HG02970 (cell line): ENCODE data around the gene QPRT.
"Not testable (repeated sequence)": the region's sequence is repeated elsewhere in the genome, so short reads cannot be mapped to it uniquely, and the experiment has no call there.

Source experiments
- ATAC-seq: cut with Tn5 transposase; IDR thresholded peaks from one replicate; pipeline ENCODE4 v1.9.1; 2021; ENCODE audit warnings: mild to moderate bottlenecking, moderate library complexity, moderate number of reproducible peaks; ENCODE audit not compliant: unreplicated experiment, low FRiP score

The QPRT gene

GRCh38 chr16:29710227-29711219 lies 31.5 kb downstream of the QPRT start:
- no peak for ATAC-seq

DNA sequence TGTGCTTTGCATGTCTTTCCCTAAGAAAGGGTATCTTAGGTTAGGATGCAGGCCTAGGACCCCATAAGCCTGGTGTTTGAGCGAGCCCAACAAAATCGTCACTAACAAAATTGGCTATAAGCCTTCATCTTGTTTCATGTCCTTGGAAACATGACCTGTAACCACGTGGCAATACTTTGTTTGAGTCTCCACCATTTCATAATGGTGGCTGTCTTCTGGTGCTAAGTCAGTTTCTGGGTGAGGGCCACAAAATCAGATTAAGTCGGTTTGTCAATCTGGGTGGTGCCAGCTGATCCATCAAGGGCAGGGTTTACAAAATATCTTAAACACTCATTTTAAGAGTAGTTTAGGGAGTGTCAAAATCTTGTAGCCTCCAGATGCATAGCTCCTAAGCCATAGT lies 33.8 kb downstream of the QPRT start:
- ATAC-seq: no peak

DNA sequence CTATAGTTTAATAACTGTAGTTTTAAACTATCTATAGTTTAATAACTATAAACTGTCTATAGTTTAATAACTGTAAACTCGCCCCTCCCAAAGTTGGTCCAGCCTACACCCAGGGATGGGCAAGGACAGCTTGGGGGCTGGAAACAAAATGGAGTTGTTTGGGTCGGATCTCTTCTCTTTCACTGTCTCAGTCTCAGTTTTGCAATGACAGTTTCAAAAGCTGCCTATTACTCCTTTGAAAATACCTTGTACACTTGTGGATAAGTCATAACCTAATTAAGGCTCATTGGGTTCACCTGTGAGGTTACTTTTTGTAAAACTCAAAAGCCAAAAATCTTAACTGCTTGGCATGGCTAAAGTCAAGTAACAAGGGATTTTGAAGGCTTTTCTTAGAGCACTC lies 35.4 kb downstream of the QPRT start:
- no peak for ATAC-seq

DNA sequence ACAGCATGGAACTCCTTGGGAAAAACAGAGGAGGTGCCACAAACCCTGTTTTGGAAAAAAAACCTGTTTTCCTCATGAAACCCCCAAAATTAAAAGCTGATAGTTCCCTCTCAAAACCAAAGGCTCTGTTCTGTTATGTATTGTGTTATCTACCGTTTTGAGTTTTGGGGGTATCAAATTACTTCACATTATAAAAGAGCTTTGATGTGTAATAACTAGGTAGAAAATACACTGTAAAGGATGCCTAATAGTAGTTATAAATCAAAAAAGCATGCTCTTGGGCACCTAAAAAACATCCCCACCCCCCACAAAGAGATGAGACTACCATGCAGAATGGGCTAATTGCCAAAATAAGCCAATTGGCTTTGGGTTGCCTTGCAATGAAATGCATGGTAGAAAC lies 36.0 kb downstream of the QPRT start:
- ATAC-seq: no peak

- ATAC-seq: no peak
Observed at GRCh38 chr16:29717113-29717512, 38.1 kb downstream of the QPRT start.

DNA sequence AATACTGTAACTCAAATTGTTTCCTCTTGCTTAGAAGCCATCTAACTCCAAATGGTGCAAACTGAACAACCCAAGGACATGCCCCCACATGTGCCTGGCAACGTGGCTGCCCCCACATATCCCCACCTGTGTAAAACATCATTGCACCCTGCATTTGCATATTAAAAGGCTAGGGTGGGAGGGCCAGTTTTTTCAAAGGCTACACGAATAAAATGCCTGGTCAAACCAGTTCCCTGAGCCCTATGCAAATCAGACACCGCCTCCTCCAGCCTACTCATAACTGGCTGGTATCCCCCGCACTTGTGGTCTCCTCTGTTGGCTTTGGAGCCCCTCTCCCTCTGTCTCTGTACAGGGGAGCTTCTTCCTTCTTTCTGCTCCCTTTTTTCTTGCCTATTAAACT lies 40.1 kb downstream of the QPRT start:
- ATAC-seq: no peak

GRCh38 chr16:29720703-29721102 lies 41.7 kb downstream of the QPRT start:
- no peak for ATAC-seq

DNA sequence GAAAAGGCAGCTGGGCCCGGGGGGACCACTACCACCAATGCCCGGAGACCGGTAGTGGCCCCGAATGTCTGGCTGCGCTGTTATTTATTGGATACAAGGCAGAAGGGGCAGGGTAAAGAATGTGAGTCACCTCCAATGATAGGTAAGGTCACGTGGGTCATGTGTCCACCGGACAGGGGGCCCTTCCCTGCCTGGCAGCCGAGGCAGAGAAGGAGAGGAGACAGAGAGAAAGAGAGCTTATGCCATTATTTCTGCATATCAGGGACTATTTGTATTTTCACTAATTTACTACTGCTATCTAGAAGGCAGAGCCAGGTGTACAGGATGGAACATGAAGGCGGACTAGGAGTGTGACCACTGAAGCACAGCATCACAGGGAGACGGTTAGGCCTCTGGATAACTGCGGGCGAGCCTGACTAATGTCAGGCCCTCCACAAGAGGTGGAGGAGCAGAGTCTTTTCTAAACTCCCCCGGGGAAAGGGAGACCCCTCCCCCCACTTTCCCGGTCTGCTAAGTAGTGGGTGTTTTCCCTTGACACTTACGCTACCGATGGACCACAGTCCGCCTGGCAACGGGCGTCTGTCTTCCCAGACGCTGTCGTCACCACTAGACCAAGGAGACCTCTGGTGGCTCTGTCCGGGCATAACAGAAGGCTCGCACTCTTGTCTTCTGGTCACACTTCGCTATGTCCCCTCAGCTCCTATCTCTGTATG lies 42.3 kb downstream of the QPRT start:
- ATAC-seq: not testable (repeated sequence)

DNA sequence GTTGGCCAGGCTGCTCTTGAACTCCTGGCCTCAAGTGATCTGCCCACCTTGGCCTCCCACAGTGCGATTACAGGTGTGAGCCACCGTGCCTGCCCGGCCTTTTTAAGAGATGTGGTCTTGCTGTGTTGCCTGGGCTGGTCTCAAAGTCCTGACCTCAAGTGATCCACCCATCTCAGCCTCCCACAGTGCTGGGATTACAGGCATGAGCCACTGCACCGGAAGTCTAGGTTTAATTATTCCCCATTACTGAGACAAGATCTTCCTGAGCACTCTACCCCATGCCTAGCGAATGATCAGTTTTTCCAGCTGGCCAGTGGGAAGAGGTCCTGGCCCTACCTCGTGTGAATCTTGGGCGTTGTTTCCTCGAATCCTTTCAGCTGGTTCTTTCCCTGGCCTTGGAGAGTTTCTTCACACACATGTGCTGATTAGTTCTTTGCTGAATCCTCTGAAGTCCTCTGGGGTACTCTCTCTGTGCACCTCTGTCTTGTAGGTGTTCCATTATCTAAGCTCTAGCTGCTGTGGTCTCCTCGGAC lies 47.9 kb downstream of the QPRT start:
- no peak for ATAC-seq

- no peak for ATAC-seq
Observed at GRCh38 chr16:29727452-29727851, 48.5 kb downstream of the QPRT start.

DNA sequence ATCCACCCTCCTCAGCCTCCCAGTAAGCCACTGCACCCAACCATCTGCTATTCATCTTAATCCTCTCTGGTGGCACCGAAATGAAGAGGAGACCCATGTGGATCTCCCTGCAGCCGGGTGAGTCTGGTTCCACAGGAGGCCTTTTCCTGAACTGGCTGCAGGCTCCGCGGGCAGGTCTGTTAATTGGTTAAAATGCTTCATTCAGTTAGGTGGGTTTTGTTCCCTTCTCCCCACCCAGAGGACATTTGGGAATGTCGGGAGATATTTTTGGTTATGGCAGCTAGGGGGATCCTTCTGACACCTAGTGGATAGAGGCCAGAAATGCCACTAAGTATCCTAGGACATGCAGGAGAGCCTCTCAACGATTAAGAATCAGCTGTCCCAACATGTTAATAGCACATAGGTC lies 50.1 kb downstream of the QPRT start:
- ATAC-seq: no peak

- no peak for ATAC-seq
Observed at GRCh38 chr16:29730649-29731048, 51.7 kb downstream of the QPRT start.

- not testable (repeated sequence) for ATAC-seq
Observed at GRCh38 chr16:29731768-29732601, 53.0 kb downstream of the QPRT start.

GRCh38 chr16:29734786-29735185 lies 55.8 kb downstream of the QPRT start:
- ATAC-seq: no peak

GRCh38 chr16:29736112-29736511 lies 57.1 kb downstream of the QPRT start:
- no peak for ATAC-seq

- no peak for ATAC-seq
Observed at GRCh38 chr16:29736764-29737163, 57.8 kb downstream of the QPRT start.

- no peak for ATAC-seq
Observed at GRCh38 chr16:29737713-29738112, 58.7 kb downstream of the QPRT start.

DNA sequence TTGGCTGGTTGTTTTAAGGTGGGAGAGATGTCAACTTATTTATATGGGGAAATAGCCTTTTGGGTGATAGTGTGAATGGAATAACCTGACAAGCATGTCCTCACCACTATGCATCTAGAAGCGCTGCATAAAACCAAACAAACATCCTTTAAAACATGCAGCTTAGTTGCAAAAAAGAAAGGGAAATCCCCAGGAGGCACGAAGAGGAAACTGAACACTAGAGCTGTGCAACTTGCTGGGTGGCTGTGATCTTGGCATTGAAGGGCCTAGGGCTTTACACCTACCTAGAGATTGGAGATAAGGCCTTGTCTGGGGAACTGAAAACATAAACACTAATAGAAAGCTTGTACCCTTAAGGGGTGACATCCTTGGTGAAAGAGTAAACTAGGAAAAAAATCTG lies 59.5 kb downstream of the QPRT start:
- ATAC-seq: no peak

DNA sequence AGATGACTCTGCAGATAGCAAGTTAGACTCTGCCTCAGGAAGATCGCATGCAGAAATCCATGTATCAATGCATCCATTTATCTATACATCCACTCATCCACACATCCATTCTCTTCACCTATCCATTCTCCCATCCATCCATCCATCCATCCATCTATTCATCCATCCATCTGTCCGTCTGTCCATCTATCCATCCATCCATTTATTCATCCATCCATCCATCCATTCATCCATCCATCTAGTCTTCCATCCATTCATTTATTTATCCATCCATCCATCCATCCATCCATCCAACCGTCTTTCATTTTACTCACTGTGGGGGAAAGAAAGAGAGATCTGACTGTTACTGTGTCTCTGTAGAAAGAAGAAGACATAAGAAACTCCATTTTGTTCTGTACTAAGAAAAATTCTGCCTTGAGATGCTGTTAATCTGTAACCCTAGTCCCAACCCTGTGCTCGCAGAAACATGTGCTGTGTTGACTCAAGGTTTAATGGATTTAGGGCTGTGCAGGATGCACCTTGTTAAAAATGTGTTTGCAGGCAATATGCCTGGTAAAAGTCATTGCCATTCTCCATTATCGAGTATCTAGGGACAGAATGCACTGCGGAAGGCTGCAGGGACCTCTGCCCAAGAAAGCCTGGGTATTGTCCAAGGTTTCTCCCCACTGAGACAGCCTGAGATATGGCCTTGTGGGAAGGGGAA lies 61.1 kb downstream of the QPRT start:
- not testable (repeated sequence) for ATAC-seq

DNA sequence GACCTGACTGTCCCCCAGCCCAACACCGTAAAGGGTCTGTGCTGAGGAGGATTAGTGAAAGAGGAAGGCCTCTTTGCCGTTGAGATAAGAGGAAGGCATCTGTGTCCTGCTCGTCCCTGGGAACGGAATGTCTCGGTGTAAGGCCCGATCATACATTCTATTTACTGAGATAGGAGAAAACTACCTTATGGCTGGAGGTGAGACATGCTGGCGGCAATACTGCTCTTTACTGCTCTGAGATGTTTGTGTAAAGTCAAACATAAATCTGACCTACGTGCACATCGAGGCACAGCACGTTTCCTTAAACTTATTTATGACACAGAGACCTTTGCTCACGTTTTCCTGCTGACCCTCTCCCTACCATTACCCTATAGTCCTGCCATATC lies 61.6 kb downstream of the QPRT start:
- ATAC-seq: not testable (repeated sequence)
